GM23248 (cell line): ENCODE data around the gene FBXL22. TPM values are rescaled to one million over a fixed set of nuclear protein-coding genes. Genes with fewer than 3 reads are reported as not detected.

Experiments used
- DNase-seq: peaks from one replicate; pipeline ENCODE4 v3.0.0-alpha.2; 2015
- H2AFZ ChIP-seq: fragments of 200-600 bp; sonication (generic); 2 replicates; pipeline ENCODE4 v1.6.1; 2016; ENCODE audit warnings: antibody characterized with exemption
- H3F3A ChIP-seq: fragments of 200-600 bp; sonication (generic); 2 replicates; pipeline ENCODE4 v1.6.1; 2016; ENCODE audit warnings: mild to moderate bottlenecking, antibody characterized with exemption, mixed run types; ENCODE audit not compliant: insufficient read depth
- H3K27ac ChIP-seq: fragments of 200-600 bp; sonication (generic); 2 replicates; pipeline ENCODE4 v1.5.1; 2016; ENCODE audit warnings: mild to moderate bottlenecking
- H3K27me3 ChIP-seq: fragments of 200-600 bp; sonication (generic); replicated peaks from 2 replicates; pipeline ENCODE4 v1.6.1; 2016; ENCODE audit warnings: mild to moderate bottlenecking; ENCODE audit not compliant: insufficient read depth
- H3K36me3 ChIP-seq: fragments of 200-600 bp; sonication (generic); 2 replicates; pipeline ENCODE4 v1.6.1; 2016; ENCODE audit warnings: low read depth, mild to moderate bottlenecking
- H3K4me1 ChIP-seq: fragments of 200-600 bp; sonication (generic); 2 replicates; pipeline ENCODE4 v1.6.1; 2016; ENCODE audit warnings: mild to moderate bottlenecking; ENCODE audit not compliant: insufficient read depth
- H3K4me2 ChIP-seq: fragments of 200-600 bp; sonication (generic); one replicate; pipeline ENCODE4 v1.6.1; 2016; ENCODE audit warnings: mild to moderate bottlenecking; ENCODE audit not compliant: unreplicated experiment
- H3K4me3 ChIP-seq: fragments of 200-600 bp; sonication (generic); 2 replicates; pipeline ENCODE4 v1.5.1; 2016; ENCODE audit warnings: mild to moderate bottlenecking
- H3K79me2 ChIP-seq: fragments of 200-600 bp; sonication (generic); 2 replicates; pipeline ENCODE4 v1.6.1; 2016; ENCODE audit warnings: mild to moderate bottlenecking; ENCODE audit not compliant: insufficient read depth
- H3K9ac ChIP-seq: fragments of 200-600 bp; sonication (generic); 2 replicates; pipeline ENCODE4 v1.6.1; 2016; ENCODE audit warnings: mild to moderate bottlenecking
- H3K9me2 ChIP-seq: fragments of 200-600 bp; sonication (generic); 2 replicates; pipeline ENCODE4 v1.6.1; 2016; ENCODE audit warnings: mixed run types, mild to moderate bottlenecking, moderate library complexity; ENCODE audit not compliant: insufficient read depth
- H3K9me3 ChIP-seq: fragments of 200-600 bp; sonication (generic); one replicate; pipeline ENCODE4 v1.6.1; 2017; ENCODE audit warnings: low read depth
- H4K20me1 ChIP-seq: fragments of 200-600 bp; sonication (generic); 2 replicates; pipeline ENCODE4 v1.6.0; 2016; ENCODE audit not compliant: insufficient read depth
- EZH2 ChIP-seq: fragments of 200-600 bp; sonication (generic); IDR thresholded peaks from 2 replicates; pipeline ENCODE4 v1.6.1; 2018; ENCODE audit warnings: antibody characterized with exemption, mild to moderate bottlenecking; ENCODE audit not compliant: insufficient read depth, poor library complexity, severe bottlenecking
- EZH2phosphoT487 ChIP-seq: fragments of 200-600 bp; sonication (generic); IDR thresholded peaks from 2 replicates; pipeline ENCODE4 v1.6.1; 2018; ENCODE audit warnings: antibody characterized with exemption, moderate library complexity, mild to moderate bottlenecking, low read depth; ENCODE audit not compliant: insufficient read depth
- WGBS, 2 experiments: methylation state at CpG; one replicate each; pipeline ENCODE4 v1.1.6; 2015 to 2017; ENCODE audit warnings: low lambda C conversion rate in 2 of 2, low coverage in 1 of 2; ENCODE audit errors: missing lambda C conversion rate in 2 of 2; 5-methylcytosine and 5-hydroxymethylcytosine counted together
- in situ Hi-C: fragments of 300-500 bp; cut with MboI; formaldehyde crosslinking; loops from 2 replicates; pipeline ENCODE4 v1.15.0; 2020
- polyA plus RNA-seq: library from polyadenylated mRNA; unstranded; fragments of >200 nt; fragmentation: Nextera tagmentation; extraction: Ambion mirVana; gene quantifications from 2 replicates; pipeline ENCODE4 v1.2.1, GENCODE V29; 2016
- total RNA-seq: library from RNA; depleted of rRNA; stranded (reverse); fragments of >200 nt; shearing (Covaris generic); gene quantifications from 2 replicates; pipeline ENCODE4 v1.2.3, GENCODE V29; 2014; rRNA removed

The FBXL22 gene
- total and polyA plus RNA-seq, 2 experiments from 2014 or later, result 0.32 to 1.4 TPM

DNA sequence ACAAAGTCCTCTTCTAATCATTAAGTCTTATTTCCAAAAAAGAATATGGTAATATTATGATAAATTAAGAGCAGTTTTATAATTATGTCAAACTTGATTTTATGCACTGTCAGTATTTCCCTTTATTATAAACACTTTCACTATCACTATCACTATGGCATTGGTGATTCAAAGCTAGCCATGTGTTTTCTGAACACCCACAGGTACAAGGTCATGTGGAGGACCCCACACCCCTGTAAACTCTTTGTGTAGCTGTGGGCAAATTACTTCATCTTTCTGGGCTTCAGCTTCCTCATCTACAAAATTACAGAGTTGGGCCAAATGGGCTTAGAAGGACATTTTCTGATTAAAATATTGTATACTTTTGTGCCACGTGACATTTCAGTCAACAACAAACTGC, 41.7 kb downstream of the FBXL22 start:
- no peak overlapping the region for H3K27ac ChIP-seq
- H3K79me2 ChIP-seq, result no peaks in the 10 kb centered on the region
- H3K27me3 ChIP-seq, result no peaks in the 10 kb centered on the region
- H3K4me2 ChIP-seq, result no peak overlapping the region
- 95 to 100% methylated on average over 1 of the region's 1 CpG for WGBS, 2 experiments
- in situ Hi-C loops, result no loop called here
- H3K4me1 ChIP-seq, result no peaks in the 10 kb centered on the region
- TF ChIP-seq EZH2phosphoT487 (no peak), EZH2 (no peak)
- H3K4me3 ChIP-seq, result no peak overlapping the region
- no peak overlapping the region for H3K9ac ChIP-seq
- no peak overlapping the region for H2AFZ ChIP-seq
- no peaks in the 10 kb centered on the region for H4K20me1 ChIP-seq
- no peak for DNase-seq
- H3K9me3 ChIP-seq, result no peaks in the 10 kb centered on the region
- H3F3A ChIP-seq, result no peaks in the 10 kb centered on the region
- peaks cover 71% of the 10 kb centered on the region for H3K36me3 ChIP-seq
- H3K9me2 ChIP-seq, result no peaks in the 10 kb centered on the region

GRCh38 chr15:63640146-63640545, 43.0 kb downstream of the FBXL22 start:
- no peaks in the 10 kb centered on the region for H3F3A ChIP-seq
- H3K4me2 ChIP-seq, result no peak overlapping the region
- H3K9me3 ChIP-seq, result no peaks in the 10 kb centered on the region
- H4K20me1 ChIP-seq, result no peaks in the 10 kb centered on the region
- TF ChIP-seq EZH2phosphoT487 (no peak), EZH2 (no peak)
- H3K79me2 ChIP-seq, result no peaks in the 10 kb centered on the region
- WGBS, 2 experiments, result 83 to 87% methylated on average over 3 of the region's 3 CpGs
- no peaks in the 10 kb centered on the region for H3K27me3 ChIP-seq
- DNase-seq, result no peak
- H3K36me3 ChIP-seq, result peaks cover 78% of the 10 kb centered on the region
- no peak overlapping the region for H3K27ac ChIP-seq
- H2AFZ ChIP-seq, result no peak overlapping the region
- H3K4me3 ChIP-seq, result no peak overlapping the region
- H3K4me1 ChIP-seq, result no peaks in the 10 kb centered on the region
- no peaks in the 10 kb centered on the region for H3K9me2 ChIP-seq
- no peak overlapping the region for H3K9ac ChIP-seq
- in situ Hi-C loops, result no loop called here

Other genes with a start within 250 kb of the FBXL22 start
- gene CA12, start 215.5 kb upstream of the FBXL22 start, total RNA-seq, result 41.1 and 41.8 TPM in 2 replicates
- 40.9 and 42.1 TPM in 2 replicates for gene CA12, start 215.5 kb upstream of the FBXL22 start, polyA plus RNA-seq
- gene USP3, start 92.8 kb upstream of the FBXL22 start, total RNA-seq, result 21.0 and 24.5 TPM in 2 replicates
- 15.4 and 16.1 TPM in 2 replicates for gene USP3, start 92.8 kb upstream of the FBXL22 start, polyA plus RNA-seq
- 49.4 and 64.0 TPM in 2 replicates for gene HERC1, start 236.6 kb downstream of the FBXL22 start, total RNA-seq
- gene HERC1, start 236.6 kb downstream of the FBXL22 start, polyA plus RNA-seq, result 12.5 and 14.5 TPM in 2 replicates